Renal cortical epithelial cell (primary cell): ENCODE results near the gene PSMG4. TPM values are rescaled to one million over a fixed set of nuclear protein-coding genes. Genes with fewer than 3 reads are reported as not detected.

Experiments used
- DNase-seq: peaks from one replicate; pipeline ENCODE4 v3.0.0-alpha.2; 2011; ENCODE audit warnings: low read depth
- total RNA-seq: library from RNA; depleted of rRNA; stranded (reverse); fragments of >200 nt; gene quantifications from 2 replicates; pipeline ENCODE4 v1.2.3, GENCODE V29; 2014

PSMG4 gene
- total RNA-seq, 1 donor from 2014 or later = 13.1 TPM

DNA sequence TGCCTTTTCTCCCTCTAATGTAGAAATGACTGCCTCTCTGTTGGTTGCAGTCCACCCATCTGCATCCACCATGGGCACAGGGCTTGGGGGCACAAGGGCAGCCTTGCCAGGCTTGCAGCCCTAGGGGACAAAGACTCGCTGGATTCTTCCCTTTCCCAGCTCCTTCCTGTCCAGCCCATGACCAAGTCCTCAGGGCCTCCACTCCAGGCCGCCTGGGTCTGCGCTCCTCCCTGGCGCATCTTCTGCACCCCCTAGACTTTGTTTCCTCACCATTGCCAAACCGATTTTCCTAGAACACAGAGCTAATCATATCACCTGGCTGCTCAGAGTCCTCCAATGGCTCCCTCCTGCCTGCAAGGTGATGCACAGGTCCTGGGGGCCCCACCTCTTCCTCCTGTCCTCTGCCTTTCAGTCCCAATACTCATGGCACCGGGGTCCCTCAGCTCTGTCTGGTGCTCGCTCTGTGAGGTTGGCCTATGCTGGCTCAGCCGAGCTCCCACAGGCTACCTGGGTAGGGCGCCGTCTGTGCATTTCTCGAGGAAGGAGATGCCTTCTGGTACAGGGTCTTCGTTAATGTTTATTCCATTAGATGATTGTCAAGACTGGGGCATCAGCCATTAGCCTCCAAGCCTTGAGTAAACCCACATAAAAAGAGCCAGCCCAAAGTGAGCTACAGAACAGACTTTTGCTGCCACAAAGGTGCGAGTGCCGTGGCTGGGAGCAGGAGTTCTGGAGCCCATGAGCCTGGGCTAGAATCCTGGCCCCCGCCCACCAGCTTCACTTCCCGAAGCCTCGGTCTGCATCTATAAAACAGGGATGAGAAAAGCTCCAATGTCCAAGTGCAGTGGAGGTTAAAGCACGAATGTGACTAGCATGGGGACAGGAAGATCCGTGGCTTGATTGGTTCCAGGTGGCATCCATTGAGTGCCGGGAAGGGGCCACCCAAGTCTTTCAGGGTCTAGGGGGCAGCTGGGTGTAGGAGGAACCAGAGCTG, 17.7 kb downstream of the PSMG4 start:
- DNase-seq = no peak

DNA sequence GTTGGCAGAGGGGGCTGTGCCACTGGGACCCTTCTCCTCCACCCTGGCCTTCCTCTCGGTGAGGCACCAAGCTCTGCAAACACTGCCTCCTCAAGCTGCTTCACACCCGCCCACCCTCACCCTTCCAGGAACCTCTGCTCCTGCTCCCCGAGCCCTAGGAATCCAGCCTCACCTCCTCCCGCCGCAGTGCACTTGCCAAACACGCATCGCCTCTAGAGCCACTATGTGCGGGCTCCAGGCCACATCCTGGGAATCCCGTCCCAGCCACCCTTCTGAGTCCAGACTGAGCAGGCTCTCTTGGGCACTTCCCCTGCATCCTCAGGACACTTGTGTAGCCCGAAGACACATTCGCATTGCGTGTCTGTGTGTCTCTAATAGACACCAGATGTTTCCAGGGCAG, 18.5 kb downstream of the PSMG4 start:
- no peak for DNase-seq

DNA sequence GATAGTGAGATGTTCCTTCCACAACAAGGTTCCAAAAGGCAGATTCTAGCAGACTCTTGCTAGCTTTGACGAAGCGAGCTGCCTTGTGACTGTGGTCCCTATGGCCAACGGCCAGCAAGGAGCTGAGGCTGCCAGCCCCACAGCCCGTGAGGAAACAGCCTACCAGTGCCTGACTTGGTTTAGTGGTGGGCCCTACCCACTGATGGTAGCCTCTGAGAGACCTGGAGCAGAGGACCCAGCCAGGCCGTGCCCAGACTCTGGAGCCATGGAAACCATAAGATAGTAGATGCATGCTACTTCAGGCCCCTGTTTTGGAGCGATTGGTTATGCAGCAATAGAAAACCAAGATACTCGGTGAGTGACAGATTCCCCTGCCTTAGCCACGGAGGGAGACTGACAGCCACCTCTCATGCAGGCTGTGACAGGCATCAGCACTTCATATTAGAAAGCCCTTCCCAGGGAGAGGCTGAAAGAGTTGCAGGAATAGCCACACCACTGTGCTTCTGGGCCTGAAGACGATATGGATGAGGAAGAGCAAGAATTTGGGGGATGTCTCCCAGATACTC, 19.2 kb downstream of the PSMG4 start:
- DNase-seq = no peak

DNA sequence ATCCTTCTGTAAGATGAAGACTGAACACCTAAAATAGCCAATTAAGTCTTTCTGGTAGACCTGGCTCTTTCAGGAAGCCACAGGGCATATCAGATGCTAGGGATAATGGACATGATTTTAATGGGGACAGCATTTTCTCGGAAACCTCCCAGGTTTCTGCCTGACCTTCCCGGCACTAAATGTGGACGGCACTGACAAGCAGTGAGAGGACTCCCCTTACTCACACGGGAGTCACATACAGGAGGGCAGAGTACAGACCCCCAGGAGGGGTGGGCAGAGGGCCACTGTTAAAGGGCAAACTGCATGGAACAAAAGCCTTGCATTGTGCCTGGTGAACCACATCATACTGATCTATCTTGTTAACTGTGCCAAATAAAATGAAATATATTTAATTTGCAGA, 19.9 kb downstream of the PSMG4 start:
- no peak for DNase-seq

DNA sequence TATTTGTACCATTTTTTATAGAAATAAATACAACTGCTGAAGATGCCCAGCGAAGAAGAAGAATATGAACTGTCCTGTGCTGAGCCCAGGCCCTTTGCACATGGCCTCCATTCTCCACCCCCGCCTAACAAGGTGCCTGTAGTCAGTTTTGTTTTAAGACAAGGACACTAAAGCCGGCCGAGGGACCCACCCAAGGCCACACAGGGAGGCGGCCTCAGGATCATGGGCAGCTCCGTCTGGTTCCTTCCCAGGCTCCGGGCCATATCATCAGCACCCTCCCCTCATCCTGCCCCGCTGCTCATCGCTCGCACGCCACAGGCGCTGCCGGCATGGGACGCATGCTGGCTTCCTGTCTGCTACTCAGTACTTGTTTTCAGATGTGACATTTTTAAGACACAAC, 21.3 kb downstream of the PSMG4 start:
- DNase-seq = no peak

DNA sequence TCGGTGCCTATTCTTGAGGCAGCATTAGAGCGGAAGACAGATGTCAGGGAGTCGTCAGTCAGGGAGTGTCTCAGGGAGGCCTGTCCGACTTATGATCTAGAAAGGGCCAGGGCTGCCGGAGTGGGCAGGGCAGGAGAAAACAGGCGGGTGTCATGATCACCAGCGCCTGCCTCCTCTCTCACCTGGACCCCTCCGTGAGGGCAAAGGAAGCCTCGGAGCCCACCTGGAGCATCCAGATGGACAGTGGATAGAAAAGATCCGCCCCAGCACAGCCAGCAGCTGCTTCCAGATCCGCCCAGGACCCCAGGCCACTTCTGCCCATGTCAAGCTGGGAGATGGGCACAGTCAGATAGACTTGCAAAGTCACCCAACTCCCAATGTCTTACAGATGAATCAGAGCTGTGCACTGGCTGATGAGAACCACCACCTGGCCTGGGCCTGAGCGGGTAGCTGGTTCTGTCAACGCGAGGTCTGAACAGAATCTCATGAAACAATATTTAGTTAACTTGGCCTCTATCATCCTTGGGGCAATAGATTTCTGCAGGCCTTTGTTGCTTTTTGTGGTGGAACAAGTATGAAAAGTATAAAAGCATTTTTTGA, 22.2 kb downstream of the PSMG4 start:
- no peak for DNase-seq

DNA sequence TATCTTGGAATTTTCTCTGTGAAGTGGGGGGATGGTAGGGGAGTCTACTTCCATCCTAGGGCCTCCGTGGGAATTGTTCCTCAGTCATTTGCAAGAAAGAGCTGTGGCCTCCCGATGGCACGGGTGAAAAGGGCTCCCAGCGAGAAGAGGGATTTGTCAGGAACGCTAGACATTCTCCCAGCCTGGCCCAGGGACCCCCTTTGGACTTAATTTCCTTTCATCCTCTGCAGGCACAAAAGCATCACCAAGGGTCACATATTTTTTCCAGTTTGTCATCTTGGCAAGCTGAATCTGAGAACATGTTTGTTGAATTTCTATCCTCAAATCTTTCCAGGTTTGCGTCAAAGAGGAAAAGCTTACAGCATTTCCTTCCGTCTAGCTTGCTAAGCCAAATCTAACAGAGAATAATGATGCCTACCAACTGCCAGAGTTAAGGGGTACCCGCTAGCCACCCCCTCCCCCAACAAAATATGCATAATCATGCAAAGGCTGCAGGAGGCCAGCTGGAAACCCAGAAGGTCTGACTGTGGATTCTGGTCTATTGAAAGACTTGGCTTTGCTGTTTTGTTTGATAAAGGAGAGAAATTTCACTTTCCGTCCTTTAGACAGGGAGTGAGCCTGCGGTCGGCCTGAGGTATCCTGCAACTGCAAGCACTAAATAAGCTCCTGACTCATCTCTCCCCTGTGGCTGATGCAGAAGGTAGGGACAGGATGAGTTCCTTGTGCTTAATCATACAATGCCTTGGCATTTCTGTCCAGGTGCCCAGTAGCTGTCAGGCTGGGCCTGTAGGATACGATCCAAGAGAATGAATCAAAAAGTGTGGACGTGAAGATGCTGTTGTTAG, 23.1 kb downstream of the PSMG4 start:
- no peak for DNase-seq

DNA sequence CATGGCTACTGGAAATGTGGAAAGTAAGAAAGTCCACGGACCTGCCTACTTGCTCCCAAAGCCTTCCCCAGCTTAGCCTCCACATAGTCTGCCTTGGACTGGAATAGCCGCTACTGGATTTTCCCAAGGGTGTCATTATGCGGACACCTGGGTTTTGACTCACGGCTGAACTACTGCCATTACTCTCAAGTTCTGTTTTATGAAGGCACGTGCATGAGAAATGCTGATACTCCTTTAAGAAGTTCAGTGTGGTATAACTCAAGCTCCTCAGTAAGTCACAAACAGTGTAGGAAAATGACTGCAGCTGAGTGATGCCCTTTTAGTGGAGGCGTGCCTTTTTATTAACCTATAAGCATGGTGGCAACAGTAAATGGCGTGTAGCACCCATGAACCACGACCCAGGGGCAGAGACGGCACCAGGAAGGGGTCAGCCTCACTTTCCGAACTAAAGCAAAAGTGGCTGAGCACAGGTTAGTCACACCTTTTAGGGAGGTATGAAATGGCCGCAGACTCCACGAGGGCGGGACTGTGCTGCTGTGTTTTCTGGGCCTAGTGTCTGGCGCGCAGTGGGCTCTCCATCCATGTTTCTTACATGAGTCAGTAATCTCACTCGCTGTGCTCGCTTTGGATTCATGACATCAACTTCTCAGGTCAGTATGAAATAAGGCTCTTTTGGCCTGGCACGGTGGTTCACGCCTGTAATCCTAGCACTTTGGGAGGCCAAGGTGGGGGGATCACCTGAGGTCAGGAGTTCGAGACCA, 23.9 kb downstream of the PSMG4 start:
- no peak for DNase-seq

DNA sequence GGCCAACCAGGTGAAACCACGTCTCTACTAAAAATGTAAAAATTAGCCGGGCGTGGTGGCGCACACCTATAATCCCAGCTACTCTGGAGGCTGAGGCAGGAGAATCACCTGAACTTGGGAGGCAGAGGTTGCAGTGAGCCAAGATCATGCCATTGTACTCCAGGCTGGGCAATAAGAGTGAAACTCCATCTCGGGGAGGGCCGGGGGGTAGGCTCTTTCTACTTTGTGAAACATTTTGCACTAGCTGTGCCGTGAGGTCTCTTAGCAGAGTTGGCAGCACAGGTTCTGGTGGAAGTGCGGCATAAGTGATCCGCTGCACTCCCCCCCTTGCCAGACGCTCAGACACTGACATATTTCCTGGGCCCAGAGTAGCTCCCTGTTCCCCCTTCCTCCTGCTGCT, 24.5 kb downstream of the PSMG4 start:
- no peak for DNase-seq

DNA sequence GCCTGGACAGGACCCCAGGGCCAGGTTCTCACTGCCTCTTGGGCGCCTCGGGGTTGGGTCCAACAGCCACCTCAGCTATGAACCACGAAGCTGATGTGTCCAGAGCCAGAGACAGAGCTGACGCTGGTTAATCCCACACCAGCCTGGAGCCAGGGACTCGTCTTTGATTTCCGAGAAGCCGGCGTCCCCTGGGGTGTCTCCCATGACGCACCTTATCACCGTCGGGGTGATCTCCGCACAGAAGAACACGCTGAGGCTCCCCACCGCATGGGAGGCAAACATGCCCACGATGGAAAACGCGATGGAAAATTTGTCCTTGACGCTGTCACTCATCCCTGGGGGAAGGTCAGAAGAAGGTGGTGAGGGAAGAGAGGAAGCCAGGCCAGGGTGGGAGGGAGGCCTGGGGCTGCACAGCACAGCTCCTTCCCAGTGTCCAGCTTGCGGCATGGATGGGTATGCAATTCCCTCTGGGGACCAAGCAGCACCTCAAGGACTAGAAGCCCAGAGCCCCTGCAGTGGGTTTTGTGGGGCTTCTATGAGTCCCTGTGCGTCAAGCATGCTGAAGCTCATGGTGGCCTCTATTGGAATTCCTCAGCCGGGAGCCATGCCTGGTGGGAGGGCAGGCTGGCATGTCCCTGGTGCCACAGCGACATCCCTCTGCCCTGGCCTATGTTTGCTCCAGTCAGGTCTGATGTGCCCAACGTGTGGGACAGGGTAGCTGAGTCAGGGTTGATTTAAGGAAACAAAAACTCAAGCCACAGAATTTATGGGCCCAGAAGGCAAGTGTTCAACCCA, 25.1 kb downstream of the PSMG4 start:
- no peak for DNase-seq

DNA sequence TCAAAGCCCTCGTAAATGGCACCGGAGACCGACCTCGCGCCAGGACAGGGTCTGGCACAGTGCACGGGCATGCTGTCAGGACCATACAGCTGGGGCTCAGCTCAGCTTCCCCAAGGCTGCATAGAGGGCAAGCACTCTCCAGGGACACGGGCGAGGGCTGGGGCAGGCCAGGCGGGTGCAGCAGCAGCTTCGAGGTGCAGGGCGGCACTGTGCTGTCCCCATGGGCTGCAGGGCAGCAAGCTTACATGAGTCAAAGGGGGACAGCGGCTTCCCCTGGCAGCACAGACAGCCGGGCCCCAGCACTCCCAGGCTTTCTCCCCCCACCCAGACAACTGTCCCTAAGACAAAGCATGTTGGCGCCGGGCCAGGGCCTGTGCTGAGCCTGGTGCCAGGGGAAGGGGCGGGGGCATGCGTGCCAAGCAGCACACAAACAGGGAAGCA, 25.7 kb downstream of the PSMG4 start:
- DNase-seq = no peak

DNA sequence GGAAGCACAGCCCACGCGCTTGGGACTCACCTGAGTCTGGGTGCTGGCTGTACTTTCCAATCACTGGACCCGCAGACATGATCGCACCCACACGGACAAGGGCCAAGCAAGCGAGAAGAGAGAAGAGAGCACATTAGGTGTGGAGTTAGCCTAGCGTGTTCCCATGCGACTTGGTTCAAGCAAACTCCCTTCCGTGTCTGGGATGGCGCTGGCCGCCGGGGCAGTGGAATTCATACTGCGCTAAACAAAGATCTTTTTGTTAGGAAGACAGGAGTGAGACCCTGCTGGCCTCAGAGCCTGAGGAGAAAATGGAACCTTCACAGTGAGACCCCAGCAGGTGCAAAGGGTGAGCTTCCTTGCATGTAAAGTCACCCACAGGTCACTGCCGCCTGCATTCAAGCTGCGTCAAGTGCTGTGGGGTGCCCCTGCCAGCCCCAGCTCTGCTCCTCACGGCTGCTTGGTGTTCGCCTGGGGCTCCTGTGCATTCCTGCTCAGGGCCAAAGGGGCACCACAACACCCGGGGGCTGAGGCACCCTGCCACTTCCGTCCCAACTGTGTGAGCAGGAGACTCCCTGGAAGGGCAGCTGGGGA, 26.4 kb downstream of the PSMG4 start:
- no peak for DNase-seq

DNA sequence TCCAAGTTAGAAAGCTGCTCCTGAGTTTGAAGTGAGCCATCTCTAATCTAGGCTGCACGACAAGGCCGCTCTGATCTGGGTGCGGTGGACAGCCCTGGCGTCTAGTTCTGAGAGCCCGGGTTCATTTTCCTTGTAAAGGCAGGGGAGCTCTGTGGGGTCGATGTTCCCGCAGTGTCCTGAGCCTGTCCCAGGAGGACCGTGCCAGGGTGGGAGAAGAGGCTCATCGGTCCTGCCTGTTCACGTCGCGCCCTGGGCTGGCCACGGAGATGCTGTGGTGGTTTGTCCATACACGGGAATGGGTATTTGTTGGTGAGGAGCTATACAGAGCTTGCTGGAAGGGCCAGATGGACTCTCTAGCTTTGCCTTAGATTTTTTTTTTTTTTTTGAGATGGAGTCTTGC, 27.0 kb downstream of the PSMG4 start:
- DNase-seq = no peak

DNA sequence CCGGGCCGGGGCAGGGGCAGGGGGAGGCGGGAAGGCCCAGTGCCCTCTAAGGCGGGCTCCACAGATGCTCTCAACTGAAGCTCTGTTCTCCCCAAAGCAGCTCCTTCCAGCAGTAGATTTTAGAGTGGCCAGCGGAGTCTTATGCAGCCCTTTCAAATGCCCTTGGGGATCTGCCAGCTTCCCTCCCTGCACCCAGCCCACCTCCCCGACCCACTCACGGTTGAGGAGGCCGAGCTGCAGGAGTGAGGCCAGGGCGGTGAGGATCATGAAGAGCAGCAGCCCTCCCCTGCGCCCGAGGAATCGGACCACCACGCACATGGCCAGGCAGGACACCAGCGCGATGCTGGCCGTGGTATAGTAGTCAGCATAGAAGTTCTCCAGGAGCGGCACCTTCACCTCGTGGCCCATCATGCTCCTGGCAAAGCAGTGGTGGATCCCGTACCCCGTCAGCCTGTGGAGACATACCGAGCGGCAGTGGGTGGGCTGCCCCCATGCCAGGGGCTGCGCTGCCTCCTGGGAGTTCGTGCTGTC, 28.0 kb downstream of the PSMG4 start:
- no peak for DNase-seq

DNA sequence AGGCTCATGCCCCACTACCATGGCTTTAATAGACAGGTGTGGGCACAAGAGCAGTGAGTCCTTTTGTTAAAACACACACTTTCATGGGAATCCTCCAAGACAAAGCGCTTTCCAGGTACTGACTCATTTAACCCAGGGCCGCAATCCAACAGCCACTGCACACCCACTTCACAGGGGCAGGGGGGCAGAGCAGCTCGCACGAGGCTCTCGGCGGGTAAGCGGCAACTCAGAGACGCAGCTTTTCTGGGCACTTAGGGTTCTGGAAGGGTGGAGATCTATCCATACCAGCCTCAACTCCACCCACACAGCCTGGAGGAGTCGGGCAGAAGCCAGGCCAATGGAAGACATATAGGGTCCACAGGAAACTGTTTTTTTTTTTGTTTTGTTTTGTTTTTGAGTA, 28.6 kb downstream of the PSMG4 start:
- no peak for DNase-seq

DNA sequence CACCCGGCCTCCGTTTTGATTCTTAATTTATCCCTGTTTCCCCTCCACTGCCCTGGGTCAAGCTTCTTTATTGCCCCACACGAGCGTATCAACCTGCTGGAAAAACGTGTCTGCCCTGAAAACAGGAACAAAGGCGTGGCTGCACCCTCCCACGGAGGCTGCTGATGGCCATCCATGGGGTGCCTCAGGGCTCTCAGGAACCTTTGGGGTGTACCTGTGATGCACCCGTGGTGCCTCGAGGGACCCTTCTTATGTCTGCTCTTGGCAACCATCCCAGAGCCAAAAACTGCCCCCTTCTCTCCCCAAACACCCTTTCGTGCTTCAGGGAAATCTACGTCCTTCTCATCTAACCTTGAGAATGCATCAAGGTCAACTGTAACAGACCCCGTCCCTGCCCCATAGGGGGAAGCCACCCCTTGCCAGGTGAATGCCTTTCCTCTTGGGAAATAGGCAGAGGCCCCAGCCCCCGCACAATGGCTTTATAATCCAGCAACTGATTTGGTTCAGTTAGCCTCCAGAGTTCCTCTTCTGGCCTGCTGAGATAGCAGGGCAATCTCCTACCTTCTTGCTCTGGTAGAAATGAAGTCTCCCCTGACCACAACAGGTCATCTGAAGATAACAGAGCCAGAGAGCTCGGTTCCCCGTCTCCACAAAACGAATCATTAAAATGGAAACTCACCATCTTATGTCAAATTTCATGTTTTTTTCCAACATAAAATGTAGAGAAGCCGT, 29.4 kb downstream of the PSMG4 start:
- DNase-seq = no peak

DNA sequence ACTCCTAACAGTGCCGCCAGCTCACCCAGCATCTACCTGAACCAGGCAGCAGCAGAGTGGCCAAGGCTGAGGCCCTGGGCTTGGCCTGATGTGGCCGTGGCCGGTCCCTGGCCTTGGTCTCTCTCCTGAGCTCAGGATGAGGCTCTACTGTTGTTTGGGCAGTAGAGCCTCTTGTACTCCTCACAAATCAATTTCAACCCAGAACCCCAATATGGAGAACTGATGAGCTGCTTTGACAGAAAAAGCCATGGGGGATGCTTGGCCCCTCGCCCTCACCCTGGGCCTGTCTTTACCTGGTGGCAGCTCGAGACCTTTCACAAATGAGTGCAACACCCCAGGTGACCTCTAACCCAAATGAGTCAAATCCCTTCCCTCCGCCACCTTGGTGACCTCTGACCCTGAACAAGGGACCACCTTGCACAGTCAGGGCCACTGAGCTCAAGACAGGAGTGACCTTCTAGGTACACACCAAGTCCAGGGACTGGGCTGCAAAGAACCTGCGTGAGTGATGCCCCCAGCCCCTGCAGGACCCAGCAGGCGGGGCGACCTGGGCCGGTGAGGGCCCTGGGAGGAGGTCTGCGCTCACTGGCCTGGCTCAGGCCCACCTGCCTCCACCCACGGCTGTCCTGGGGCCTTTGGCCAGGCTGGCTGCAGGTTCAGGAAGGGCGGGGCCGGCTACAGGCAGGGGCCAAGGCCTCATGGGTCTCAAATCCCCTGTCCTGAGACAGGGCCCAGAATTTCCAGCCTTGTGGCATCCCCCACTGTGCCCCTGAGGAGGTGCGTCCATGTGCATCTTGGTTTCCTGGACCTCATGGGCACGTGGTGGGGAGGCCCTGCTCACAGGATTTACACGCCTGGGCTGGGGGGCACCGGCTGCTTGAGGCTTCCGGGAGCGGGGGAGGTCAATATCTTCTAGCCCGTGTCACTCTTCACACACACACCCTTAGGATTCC, 30.2 kb downstream of the PSMG4 start:
- DNase-seq = no peak

DNA sequence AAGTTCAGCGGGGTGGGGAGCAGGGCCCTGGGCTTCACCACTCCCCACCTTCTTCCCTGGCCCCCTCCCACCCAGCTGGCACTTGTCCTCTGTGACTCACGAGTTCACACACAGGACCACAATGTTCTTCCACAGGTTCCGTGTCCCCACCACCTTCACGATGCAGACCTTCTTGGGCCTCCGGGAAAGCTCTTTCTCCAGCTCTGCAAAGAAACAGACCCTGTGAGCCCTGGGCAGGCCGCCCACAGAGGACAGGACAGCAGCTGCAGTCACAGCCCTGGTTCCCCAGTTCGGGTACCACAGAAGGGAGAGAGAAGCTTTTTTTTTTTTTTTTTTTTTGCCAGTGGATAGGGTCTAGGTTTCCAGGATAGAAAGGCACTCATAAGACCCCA, 30.9 kb downstream of the PSMG4 start:
- DNase-seq = no peak
